Cardiac muscle cell (in vitro differentiated cells and primary cell): Measurements from ENCODE around the gene SFXN1. TPM values are rescaled to one million over a fixed set of nuclear protein-coding genes. Genes with fewer than 3 reads are reported as not detected.

Experiments used
- DNase-seq, 2 donors: peaks; one replicate each; pipeline versions ENCODE4 v3.0.0 to v3.0.0-alpha.2; 2010 to 2017; ENCODE audit warnings: low read depth in 1 of 2, low spot score in 1 of 2
- H3K27ac ChIP-seq: fragments of 200-600 bp; sonication (generic); 2 replicates; pipeline ENCODE4 v1.5.1; 2016
- H3K27me3 ChIP-seq: fragments of 200-600 bp; sonication (generic); 2 replicates; pipeline ENCODE4 v1.6.0; 2016; ENCODE audit warnings: control low read depth
- H3K36me3 ChIP-seq: fragments of 200-600 bp; sonication (generic); 2 replicates; pipeline ENCODE4 v1.5.1; 2016; ENCODE audit warnings: control low read depth
- H3K4me1 ChIP-seq: fragments of 200-600 bp; sonication (generic); 2 replicates; pipeline ENCODE4 v1.8.1; 2017; ENCODE audit warnings: low read depth, mild to moderate bottlenecking, mixed run types
- H3K4me3 ChIP-seq: fragments of 200-600 bp; sonication (generic); 2 replicates; pipeline ENCODE4 v1.5.1; 2016; ENCODE audit warnings: mild to moderate bottlenecking
- H3K9me3 ChIP-seq: fragments of 200-600 bp; sonication (generic); 2 replicates; pipeline ENCODE4 v1.5.1; 2017; ENCODE audit warnings: low read depth, mild to moderate bottlenecking, control low read depth
- polyA plus RNA-seq: library from polyadenylated mRNA; unstranded; fragments of >200 nt; fragmentation: Nextera tagmentation; extraction: Ambion mirVana; gene quantifications from 2 replicates; pipeline ENCODE4 v1.2.1, GENCODE V29; 2016
- total RNA-seq: library from RNA; depleted of rRNA; stranded (reverse); fragments of >200 nt; gene quantifications from 2 replicates; pipeline ENCODE4 v1.2.3, GENCODE V29; 2016
- TF ChIP-seq, protein P1 (sequence below): IDR thresholded peaks from 2 replicates; pipeline ENCODE4 v1.5.1; 2012; ENCODE audit warnings: low read depth, mild to moderate bottlenecking, low read length

The SFXN1 gene
- total and polyA plus RNA-seq, 2 experiments from 2014 or later, result 81.5 to 103 TPM

DNA sequence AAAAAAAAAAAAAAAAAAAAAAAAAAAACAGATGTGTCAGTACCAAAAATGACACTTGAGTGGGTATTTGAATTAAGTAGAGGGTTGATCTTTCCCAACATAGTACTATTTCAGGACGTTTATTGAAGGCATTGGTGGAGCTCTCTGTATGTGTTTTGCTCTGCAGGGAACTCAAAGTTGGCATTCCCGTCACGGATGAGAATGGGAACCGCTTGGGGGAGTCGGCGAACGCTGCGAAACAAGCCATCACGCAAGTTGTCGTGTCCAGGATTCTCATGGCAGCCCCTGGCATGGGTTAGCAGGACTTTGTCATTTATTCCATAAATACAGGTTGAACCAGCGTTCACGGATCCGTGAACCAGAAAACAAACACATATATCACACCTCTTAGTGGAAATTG, 34.9 kb downstream of the SFXN1 start:
- TF ChIP-seq, protein P1, sequence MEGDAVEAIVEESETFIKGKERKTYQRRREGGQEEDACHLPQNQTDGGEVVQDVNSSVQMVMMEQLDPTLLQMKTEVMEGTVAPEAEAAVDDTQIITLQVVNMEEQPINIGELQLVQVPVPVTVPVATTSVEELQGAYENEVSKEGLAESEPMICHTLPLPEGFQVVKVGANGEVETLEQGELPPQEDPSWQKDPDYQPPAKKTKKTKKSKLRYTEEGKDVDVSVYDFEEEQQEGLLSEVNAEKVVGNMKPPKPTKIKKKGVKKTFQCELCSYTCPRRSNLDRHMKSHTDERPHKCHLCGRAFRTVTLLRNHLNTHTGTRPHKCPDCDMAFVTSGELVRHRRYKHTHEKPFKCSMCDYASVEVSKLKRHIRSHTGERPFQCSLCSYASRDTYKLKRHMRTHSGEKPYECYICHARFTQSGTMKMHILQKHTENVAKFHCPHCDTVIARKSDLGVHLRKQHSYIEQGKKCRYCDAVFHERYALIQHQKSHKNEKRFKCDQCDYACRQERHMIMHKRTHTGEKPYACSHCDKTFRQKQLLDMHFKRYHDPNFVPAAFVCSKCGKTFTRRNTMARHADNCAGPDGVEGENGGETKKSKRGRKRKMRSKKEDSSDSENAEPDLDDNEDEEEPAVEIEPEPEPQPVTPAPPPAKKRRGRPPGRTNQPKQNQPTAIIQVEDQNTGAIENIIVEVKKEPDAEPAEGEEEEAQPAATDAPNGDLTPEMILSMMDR, result no peak
- no peak overlapping the region for H3K27ac ChIP-seq
- no peak for DNase-seq
- peaks cover 89% of the 10 kb centered on the region for H3K36me3 ChIP-seq
- H3K4me3 ChIP-seq, result no peak overlapping the region
- H3K27me3 ChIP-seq, result no peaks in the 10 kb centered on the region
- H3K4me1 ChIP-seq, result no peaks in the 10 kb centered on the region
- no peaks in the 10 kb centered on the region for H3K9me3 ChIP-seq

DNA sequence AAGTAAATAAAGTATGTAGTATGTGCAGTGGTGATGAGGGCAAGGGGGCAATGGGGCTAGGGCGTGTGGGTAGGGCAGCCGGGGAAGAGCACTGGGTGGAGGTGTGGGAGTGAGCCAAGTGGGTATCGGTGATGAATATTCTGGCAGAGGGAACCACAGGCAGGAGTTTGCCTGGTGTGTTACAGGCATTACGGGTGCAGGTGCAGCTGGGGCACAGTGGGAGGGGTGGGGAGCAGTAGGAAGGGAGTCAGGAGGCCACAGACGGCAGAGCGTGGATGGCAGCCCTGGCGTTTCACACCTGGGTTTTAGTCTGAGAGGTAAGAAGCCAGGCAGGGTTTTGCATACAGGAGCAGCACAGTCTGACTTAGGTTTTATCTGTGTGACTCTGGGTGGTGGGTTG, 35.4 kb downstream of the SFXN1 start:
- TF ChIP-seq, protein P1, result no peak
- no peaks in the 10 kb centered on the region for H3K4me1 ChIP-seq
- H3K9me3 ChIP-seq, result no peaks in the 10 kb centered on the region
- DNase-seq, result no peak
- H3K36me3 ChIP-seq, result peaks cover 92% of the 10 kb centered on the region
- H3K27me3 ChIP-seq, result no peaks in the 10 kb centered on the region
- H3K27ac ChIP-seq, result no peak overlapping the region
- H3K4me3 ChIP-seq, result no peak overlapping the region

GRCh38 chr5:175516933-175517823, 38.8 kb downstream of the SFXN1 start:
- Histone ChIP-seq H3K27ac (no peak overlapping the region), H3K4me1 (no peaks in the 10 kb centered on the region), H3K4me3 (no peak overlapping the region), H3K27me3 (no peaks in the 10 kb centered on the region), H3K9me3 (no peaks in the 10 kb centered on the region), H3K36me3 (peaks cover 77% of the 10 kb centered on the region)
- TF ChIP-seq, protein P1, result no peak
- peak in 1 of 2 donors; percentile 18 for DNase-seq

GRCh38 chr5:175517824-175518450, 39.6 kb downstream of the SFXN1 start:
- no peaks in the 10 kb centered on the region for H3K27me3 ChIP-seq
- no peaks in the 10 kb centered on the region for H3K9me3 ChIP-seq
- H3K36me3 ChIP-seq, result peaks cover 78% of the 10 kb centered on the region
- TF ChIP-seq, protein P1, result no peak
- H3K27ac ChIP-seq, result no peak overlapping the region
- peak in 1 of 2 donors; percentile 86 for DNase-seq
- H3K4me1 ChIP-seq, result no peaks in the 10 kb centered on the region
- no peak overlapping the region for H3K4me3 ChIP-seq

DNA sequence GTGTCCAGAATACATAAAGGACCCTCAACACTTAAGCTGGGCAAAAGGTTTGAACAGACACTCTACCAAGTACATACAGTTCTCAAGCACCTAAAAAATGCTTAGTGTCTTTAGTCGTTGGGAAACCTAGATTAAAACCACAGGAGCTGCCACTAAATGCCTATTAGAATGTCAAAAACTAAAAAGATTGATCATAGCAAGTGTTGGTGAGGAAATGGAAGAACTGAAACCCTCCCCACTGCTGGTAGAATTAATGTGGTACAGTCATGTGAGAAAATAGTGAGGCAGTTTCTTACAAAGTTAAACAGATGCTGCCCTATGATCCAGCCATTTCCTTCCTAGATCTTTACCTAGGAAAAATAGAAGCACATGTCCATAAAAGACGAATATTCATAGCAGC, 40.6 kb downstream of the SFXN1 start:
- no peak overlapping the region for H3K27ac ChIP-seq
- H3K4me1 ChIP-seq, result no peaks in the 10 kb centered on the region
- H3K36me3 ChIP-seq, result peaks cover 78% of the 10 kb centered on the region
- H3K27me3 ChIP-seq, result no peaks in the 10 kb centered on the region
- no peaks in the 10 kb centered on the region for H3K9me3 ChIP-seq
- H3K4me3 ChIP-seq, result no peak overlapping the region
- DNase-seq, result no peak
- TF ChIP-seq, protein P1, result no peak
